ENCODE results near the gene MAP4. TPM values are rescaled to one million over a fixed set of nuclear protein-coding genes. Genes with fewer than 3 reads are reported as not detected.

MAP4 gene
- total and polyA plus RNA-seq, 2 donors (not counting 3 experiments of a cell fraction or from before 2014, with no cell fraction given) = 121 to 290 TPM

- H3K4me2 ChIP-seq (ENCODE audit: insufficient read depth, low read length) = no peak overlapping the region
- peaks cover 5% of the 10 kb centered on the region for H3K4me1 ChIP-seq (ENCODE audit: control insufficient read depth, extremely low read depth, insufficient read depth, low read length)
- ChIA-PET POLR2A (interaction anchor here (0.6 kb wide), 1 partner anchor 35 kb away, joined by 3 read pairs; no protein-coding TSS in a partner anchor), CTCF (interaction anchor here (0.8 to 1.9 kb wide), 6 partner anchors 10 to 265 kb away, joined by 3 to 8 read pairs (median 4); no protein-coding TSS in a partner anchor)
- BruUV-seq (replicated peaks) = no TSS peak
- no peaks in the 10 kb centered on the region for H4K20me1 ChIP-seq (replicated peaks; ENCODE audit: control insufficient read depth, extremely low read depth, insufficient read depth, low read length)
- H3K36me3 ChIP-seq (ENCODE audit: control insufficient read depth in 2 of 2, extremely low read depth in 1 of 2, insufficient read depth in 2 of 2, low read length in 2 of 2) = peaks cover 11 to 19% of the 10 kb centered on the region in 2 experiments
- intact Hi-C loops (cut with micrococcal nuclease) (no loop called here), dilution Hi-C loops (cut with MboI; ENCODE audit: extremely low pct_ligation_motif_present, low sequenced_read_pairs) (no loop called here)
- no peak overlapping the region for H2AFZ ChIP-seq (ENCODE audit: low read depth, low read length)
- no peak for TF ChIP-seq FOS (IDR thresholded peaks at IDR 0.05; ENCODE audit: borderline replicate concordance, insufficient read depth, low read length)
- TF ChIP-seq CTCF (IDR thresholded peaks at IDR 0.05; ENCODE audit: extremely low read depth in 1 of 2, insufficient read depth in 1 of 2, low read depth in 1 of 2, low read length in 2 of 2) = no peak
- TF ChIP-seq MYC (IDR thresholded peaks at IDR 0.05; ENCODE audit: low read depth, low read length) = no peak
- TF ChIP-seq, protein P1, sequence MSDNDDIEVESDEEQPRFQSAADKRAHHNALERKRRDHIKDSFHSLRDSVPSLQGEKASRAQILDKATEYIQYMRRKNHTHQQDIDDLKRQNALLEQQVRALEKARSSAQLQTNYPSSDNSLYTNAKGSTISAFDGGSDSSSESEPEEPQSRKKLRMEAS (IDR thresholded peaks at IDR 0.05; ENCODE audit: insufficient read depth, insufficient read length) = no peak
- no peak for TF ChIP-seq JUN (IDR thresholded peaks at IDR 0.05; ENCODE audit: borderline replicate concordance, insufficient read depth, insufficient read length, low read depth)
- TF ChIP-seq POLR2AphosphoS5 (IDR thresholded peaks at IDR 0.05; ENCODE audit: insufficient read depth, low read depth, low read length) = no peak
- no peak for TF ChIP-seq GATA2 (IDR thresholded peaks at IDR 0.05; ENCODE audit: insufficient read depth, insufficient read length, low read depth, low read length)
- no peak for TF ChIP-seq EZH2 (IDR thresholded peaks at IDR 0.05; ENCODE audit: borderline replicate concordance, low read depth, low read length, severe bottlenecking)
- no peak for TF ChIP-seq POLR2A (IDR thresholded peaks at IDR 0.05; ENCODE audit: low read depth, low read length)
- H3K9me3 ChIP-seq (replicated peaks; ENCODE audit: control insufficient read depth, insufficient read depth, low read length) = no peaks in the 10 kb centered on the region
- H3K9ac ChIP-seq (replicated peaks; ENCODE audit: extremely low read depth, insufficient read depth, low read length) = no peak overlapping the region
- no peaks in the 10 kb centered on the region for H3K9me1 ChIP-seq (replicated peaks; ENCODE audit: control insufficient read depth, extremely low read depth, insufficient read depth, low read length)
- H3K27me3 ChIP-seq (ENCODE audit: control insufficient read depth in 2 of 2, insufficient read depth in 2 of 2, low read length in 2 of 2) = no peaks in the 10 kb centered on the region
- no peaks in the 10 kb centered on the region for H3K79me2 ChIP-seq (ENCODE audit: control insufficient read depth, insufficient read depth, low read length)
- H3K4me3 ChIP-seq (replicated peaks in 1 of 3; ENCODE audit: insufficient read depth in 1 of 3, low read depth in 1 of 3, low read length in 3 of 3) = no peak overlapping the region
- FAIRE-seq = no peak
- no peak overlapping the region for H3K27ac ChIP-seq (ENCODE audit: insufficient read depth, low read depth, low read length)
- no peak for DNase-seq (ENCODE audit: low read depth, low spot score)
Observed at GRCh38 chr3:47892286-47893040, 123.8 kb downstream of the MAP4 start.

All from endothelial cell of umbilical vein (primary cell).